HEK293 (cell line): ENCODE measurements around the gene SYNE1.

ENCODE experiments used
- CTCF ChIA-PET: fragments of 350-600 bp; formaldehyde crosslinking; extraction: SDS; loops from one replicate; lab custom pipeline; 2021; ENCODE audit warnings: antibody characterized with exemption; lab: Yijun Ruan, JAX
- POLR2A ChIA-PET: fragments of 300-600 bp; formaldehyde crosslinking; extraction: SDS; loops from one replicate; lab custom pipeline; 2020; ENCODE audit warnings: antibody characterized with exemption, inconsistent platforms; lab: Yijun Ruan, JAX
- H3K27ac ChIP-seq: fragments of 200-500 bp; sonication (Bioruptor generic); 2 replicates; pipeline ENCODE4 v1.5.1; 2014; ENCODE audit warnings: low read depth, low read length, control low read depth, inconsistent platforms; ENCODE audit errors: extremely low read depth
- H3K36me3 ChIP-seq, 2 experiments: fragments of 200-500 bp in 1 of 2; sonication (Bioruptor generic) in 1 of 2; 1 replicate in 1 of 2; 2 replicates in 1 of 2; pipeline ENCODE4 v1.5.1; 2014 to 2017; ENCODE audit warnings: inconsistent platforms in 2 of 2, low read length in 2 of 2; ENCODE audit not compliant: control insufficient read depth in 2 of 2, insufficient read depth in 1 of 2
- H3K4me1 ChIP-seq: fragments of 200-500 bp; sonication (Bioruptor generic); 2 replicates; pipeline ENCODE4 v1.5.1; 2014; ENCODE audit warnings: mild to moderate bottlenecking, low read length, inconsistent platforms; ENCODE audit not compliant: control insufficient read depth, insufficient read depth
- H3K4me3 ChIP-seq: 2 replicates; pipeline ENCODE4 v1.5.1; 2011; ENCODE audit warnings: low read depth, mild to moderate bottlenecking, control low read depth, low read length, moderate library complexity
- H3K9me3 ChIP-seq: fragments of 200-500 bp; sonication (Bioruptor generic); 2 replicates; pipeline ENCODE4 v1.5.1; 2014; ENCODE audit warnings: low read depth, low read length, inconsistent platforms; ENCODE audit not compliant: control insufficient read depth, insufficient read depth
- GLI4 ChIP-seq: fragments of 450-650 bp; formaldehyde crosslinking; IDR thresholded peaks from 2 replicates; pipeline ENCODE4 v1.5.1; 2016; ENCODE audit warnings: missing biosample characterization, missing genetic modification characterization
- GLIS1 ChIP-seq: fragments of 450-650 bp; formaldehyde crosslinking; IDR thresholded peaks from 2 replicates; pipeline ENCODE4 v1.5.1; 2016; ENCODE audit warnings: missing biosample characterization, missing genetic modification characterization
- KLF10 ChIP-seq: fragments of 450-650 bp; IDR thresholded peaks from 2 replicates; pipeline ENCODE4 v1.5.1; 2018; ENCODE audit warnings: missing biosample characterization, mild to moderate bottlenecking, missing genetic modification characterization
- PRDM2 ChIP-seq: fragments of 450-650 bp; formaldehyde crosslinking; IDR thresholded peaks from 2 replicates; pipeline ENCODE4 v1.5.1; 2016; ENCODE audit warnings: missing biosample characterization, missing genetic modification characterization, borderline replicate concordance
- SETDB1 ChIP-seq: IDR thresholded peaks from one replicate; pipeline ENCODE4 v1.6.1; 2017; ENCODE audit warnings: mild to moderate bottlenecking, low read length, moderate library complexity, mixed read lengths; ENCODE audit not compliant: insufficient read length
- SP3 ChIP-seq: fragments of 450-650 bp; formaldehyde crosslinking; IDR thresholded peaks from 2 replicates; pipeline ENCODE4 v1.5.1; 2016; ENCODE audit warnings: missing biosample characterization, missing genetic modification characterization
- TRIM28 ChIP-seq: IDR thresholded peaks from 2 replicates; pipeline ENCODE4 v1.6.1; 2011; ENCODE audit warnings: low read length, control low read depth, borderline replicate concordance
- TSHZ1 ChIP-seq: fragments of 450-650 bp; formaldehyde crosslinking; IDR thresholded peaks from 2 replicates; pipeline ENCODE4 v1.5.1; 2016; ENCODE audit warnings: missing biosample characterization, missing genetic modification characterization, borderline replicate concordance
- YY1 ChIP-seq: fragments of 450-650 bp; formaldehyde crosslinking; IDR thresholded peaks from 2 replicates; pipeline ENCODE4 v1.5.1; 2018; ENCODE audit warnings: missing biosample characterization, missing genetic modification characterization
- ZBTB11 ChIP-seq: fragments of 450-650 bp; formaldehyde crosslinking; conservative IDR thresholded peaks from 2 replicates; pipeline ENCODE4 v1.5.1; 2016; ENCODE audit warnings: low read depth, missing biosample characterization, missing genetic modification characterization
- ZNF157 ChIP-seq: fragments of 450-650 bp; formaldehyde crosslinking; IDR thresholded peaks from 2 replicates; pipeline ENCODE4 v1.5.1; 2016; ENCODE audit warnings: missing biosample characterization, missing genetic modification characterization
- ZNF24 ChIP-seq: fragments of 450-650 bp; formaldehyde crosslinking; IDR thresholded peaks from 2 replicates; pipeline ENCODE4 v1.5.1; 2016; ENCODE audit warnings: missing biosample characterization, missing genetic modification characterization
- ZNF501 ChIP-seq: fragments of 450-650 bp; formaldehyde crosslinking; IDR thresholded peaks from 2 replicates; pipeline ENCODE4 v1.5.1; 2016; ENCODE audit warnings: missing biosample characterization, missing genetic modification characterization
- ZNF513 ChIP-seq: fragments of 450-650 bp; IDR thresholded peaks from 2 replicates; pipeline ENCODE4 v1.5.1; 2018; ENCODE audit warnings: missing biosample characterization, missing genetic modification characterization
- ZNF514 ChIP-seq: fragments of 450-650 bp; formaldehyde crosslinking; IDR thresholded peaks from 2 replicates; pipeline ENCODE4 v1.5.1; 2016; ENCODE audit warnings: missing biosample characterization, missing genetic modification characterization
- ZNF658 ChIP-seq: fragments of 450-650 bp; formaldehyde crosslinking; IDR thresholded peaks from 2 replicates; pipeline ENCODE4; 2016; ENCODE audit warnings: missing biosample characterization, missing genetic modification characterization
- ZNF776 ChIP-seq: fragments of 450-650 bp; formaldehyde crosslinking; IDR thresholded peaks from 2 replicates; pipeline ENCODE4 v1.5.0; 2017; ENCODE audit warnings: missing biosample characterization, missing genetic modification characterization, borderline replicate concordance
- ZSCAN16 ChIP-seq: fragments of 450-650 bp; formaldehyde crosslinking; IDR thresholded peaks from 2 replicates; pipeline ENCODE4 v1.5.1; 2016; ENCODE audit warnings: missing biosample characterization, missing genetic modification characterization
- ZSCAN30 ChIP-seq: fragments of 450-650 bp; IDR thresholded peaks from 2 replicates; pipeline ENCODE4 v1.5.1; 2018; ENCODE audit warnings: missing biosample characterization, mild to moderate bottlenecking, missing genetic modification characterization, moderate library complexity

The SYNE1 gene

GRCh38 chr6:152186840-152187239, 450.3 kb downstream of the SYNE1 start (continued):
- TF ChIP-seq KLF10 (no peak), ZNF658 (no peak), GLIS1 (tag by site-specific recombination) (no peak), ZSCAN30 (tag by site-specific recombination) (no peak)

- TF ChIP-seq ZNF501 (tag by site-specific recombination), result no peak
- no peak for TF ChIP-seq TSHZ1 (tag by site-specific recombination)
- no peak for TF ChIP-seq ZNF157 (tag by site-specific recombination)
- TF ChIP-seq ZNF776 (tag by site-specific recombination), result no peak
- no peaks in the 10 kb centered on the region for H3K4me1 ChIP-seq
- no peak overlapping the region for H3K4me3 ChIP-seq
- ChIA-PET POLR2A (no interaction called here), CTCF (interaction anchor here (0.6 to 1.1 kb wide), 2 partner anchors 500 to 538 kb away, joined by 3 to 4 read pairs; no protein-coding TSS in a partner anchor)
- H3K9me3 ChIP-seq, result no peaks in the 10 kb centered on the region
- H3K27ac ChIP-seq, result no peak overlapping the region
- H3K36me3 ChIP-seq, result peaks cover 0 to 2% of the 10 kb centered on the region in 2 experiments; a peak in 1 of 3 replicates
These were observed 452.1 kb downstream of the SYNE1 start for GRCh38 chr6:152184917-152185574.

GRCh38 chr6:152184573-152184916, 452.6 kb downstream of the SYNE1 start:
- no peak overlapping the region for H3K4me3 ChIP-seq
- no peaks in the 10 kb centered on the region for H3K4me1 ChIP-seq
- H3K27ac ChIP-seq, result no peak overlapping the region
- POLR2A ChIA-PET, result no interaction called here
- H3K36me3 ChIP-seq, result peaks cover 2% of the 10 kb centered on the region in 2 experiments; a peak in 2 of 3 replicates
- no peaks in the 10 kb centered on the region for H3K9me3 ChIP-seq
- CTCF ChIA-PET, result interaction anchor here (0.6 to 1.1 kb wide), 2 partner anchors 16 to 537 kb away, joined by 3 read pairs; no protein-coding TSS in a partner anchor
- TF ChIP-seq ZNF513 (no peak), SP3 (no peak), TRIM28 (no peak), GLI4 (tag by site-specific recombination) (no peak), SETDB1 (no peak), ZSCAN16 (tag by site-specific recombination) (no peak), YY1 (tag by site-specific recombination) (no peak), ZNF24 (no peak), PRDM2 (tag by site-specific recombination) (no peak), ZNF514 (tag by site-specific recombination) (no peak), ZBTB11 (tag by site-specific recombination) (no peak)
